AG10803 (cell line): Measurements from ENCODE around the gene CYP20A1.
"Not testable (repeated sequence)": the region's sequence is repeated elsewhere in the genome, so short reads cannot be mapped to it uniquely, and the experiment has no call there.

Experiments used
- DNase-seq: peaks from one replicate; pipeline ENCODE4 v3.0.0; 2010; ENCODE audit warnings: low read depth
- H3K4me3 ChIP-seq: 2 replicates; pipeline ENCODE4 v1.5.1; 2011; ENCODE audit warnings: mild to moderate bottlenecking, low read length, control low read depth
- CTCF ChIP-seq: conservative IDR thresholded peaks from 2 replicates; pipeline ENCODE4 v1.5.1; 2011; ENCODE audit warnings: mild to moderate bottlenecking, low read length, control low read depth, inconsistent platforms

The CYP20A1 gene

GRCh38 chr2:203209538-203209937, 29.3 kb upstream of the CYP20A1 start:
- DNase-seq, result peak; percentile 22
- TF ChIP-seq CTCF, result no peak
- no peak overlapping the region for H3K4me3 ChIP-seq

- DNase-seq, result peak; percentile 4
- H3K4me3 ChIP-seq, result no peak overlapping the region
- TF ChIP-seq CTCF, result peak; percentile 67
These were observed 13.3 kb upstream of the CYP20A1 start for GRCh38 chr2:203225423-203226039.

GRCh38 chr2:203229674-203230073, 9.1 kb upstream of the CYP20A1 start:
- not testable (repeated sequence) for H3K4me3 ChIP-seq, DNase-seq

GRCh38 chr2:203237346-203238238, 1.2 kb upstream of the CYP20A1 start:
- TF ChIP-seq CTCF, result no peak
- peak overlapping the region; percentile 75 for H3K4me3 ChIP-seq
- DNase-seq, result no peak

GRCh38 chr2:203238292-203238703, 520 bp upstream of the CYP20A1 start:
- no peak for TF ChIP-seq CTCF
- H3K4me3 ChIP-seq, result peak overlapping the region; percentile 75
- no peak for DNase-seq

- H3K4me3 ChIP-seq, result peak overlapping the region; percentile 75; the same call in 1 of the 2 replicates
- no peak for TF ChIP-seq CTCF
- no peak for DNase-seq
These were observed 1.7 kb downstream of the CYP20A1 start for GRCh38 chr2:203240491-203240890.

- H3K4me3 ChIP-seq, result no peak overlapping the region
- no peak for TF ChIP-seq CTCF
- no peak for DNase-seq
These were observed 3.7 kb downstream of the CYP20A1 start for GRCh38 chr2:203242518-203242917.
